Transverse colon (tissue), 4 donors: ENCODE measurements around the gene WDR64. TPM values are rescaled to one million over a fixed set of nuclear protein-coding genes. Genes with fewer than 3 reads are reported as not detected.

Source experiments
- DNase-seq: peaks from one replicate; pipeline ENCODE4 v3.0.0-alpha.2; 2019
- H3K27ac ChIP-seq, 4 donors: fragments of 200-600 bp; sonication (generic); 2 replicates each; pipeline ENCODE4 v1.5.1; 2016 to 2018; ENCODE audit warnings: inconsistent platforms in 4 of 4
- H3K27me3 ChIP-seq: fragments of 200-600 bp; sonication (generic); 2 replicates; pipeline ENCODE4 v1.5.1; 2017; ENCODE audit warnings: inconsistent platforms
- H3K36me3 ChIP-seq, 4 donors: fragments of 200-600 bp; sonication (generic); 2 replicates each; pipeline ENCODE4 v1.5.1; 2017 to 2019; ENCODE audit warnings: inconsistent platforms in 4 of 4
- H3K4me1 ChIP-seq, 4 donors: fragments of 200-600 bp; sonication (generic); 2 replicates each; pipeline ENCODE4 v1.5.1; 2017 to 2020; ENCODE audit warnings: inconsistent platforms in 4 of 4
- H3K4me3 ChIP-seq, 4 donors: fragments of 200-600 bp; sonication (generic); 1 replicate in 1 of 4; 2 replicates in 3 of 4; pipeline versions ENCODE4 v1.5.1 to v1.6.1; 2017 to 2019; ENCODE audit warnings: inconsistent platforms in 4 of 4
- H3K9me3 ChIP-seq, 2 donors: fragments of 200-600 bp; sonication (generic); 2 replicates each; pipeline ENCODE4 v1.5.1; 2017 to 2019; ENCODE audit warnings: inconsistent platforms in 2 of 2
- CTCF ChIP-seq, 5 experiments: fragments of 200-600 bp in 3 of 5; fragments of 450-650 bp in 2 of 5; sonication (generic) in 3 of 5; IDR thresholded peaks; 1 replicate in 2 of 5; 2 replicates in 3 of 5; pipeline ENCODE4 v1.5.1; 2016 to 2017; ENCODE audit warnings: antibody characterized with exemption in 5 of 5, inconsistent platforms in 3 of 5, mild to moderate bottlenecking in 2 of 5, moderate library complexity in 1 of 5
- EP300 ChIP-seq: sonication (generic); formaldehyde crosslinking; IDR thresholded peaks from one replicate; pipeline ENCODE4 v1.6.1; 2017; ENCODE audit warnings: antibody characterized with exemption, low read depth
- POLR2A ChIP-seq: fragments of 450-650 bp; IDR thresholded peaks from one replicate; pipeline ENCODE4 v1.6.1; 2016; ENCODE audit warnings: antibody characterized with exemption, mild to moderate bottlenecking, moderate library complexity
- POLR2AphosphoS5 ChIP-seq, 3 donors: sonication (generic); formaldehyde crosslinking; IDR thresholded peaks; one replicate each; pipeline ENCODE4 v1.6.1; 2016; ENCODE audit warnings: antibody characterized with exemption in 3 of 3
- WGBS, 2 donors: methylation state at CpG; one replicate each; pipeline ENCODE4 v1.1.5; 2018; ENCODE audit warnings: low coverage in 1 of 2; 5-methylcytosine and 5-hydroxymethylcytosine counted together
- in situ Hi-C, 4 donors: fragments of 200-750 bp; cut with MboI; loops; one replicate each; pipeline versions ENCODE4 v1.15.0 to v1.15.1; 2017; ENCODE audit warnings: low sequenced_read_pairs in 3 of 4, low pct_ligation_motif_present in 1 of 4, low pct_unique_long_range_greater_than_20kb in 1 of 4
- intact Hi-C: fragments of 100-400 bp; cut with DNase I; formaldehyde crosslinking; loops from one replicate; pipeline ENCODE4 v1.15.1; 2023; ENCODE audit warnings: low total_unique reads
- total RNA-seq, 4 donors: library from RNA; depleted of rRNA; stranded (reverse); fragments of >200 nt; gene quantifications; one replicate each; pipeline ENCODE4 v1.1.0, GENCODE V29; 2016

WDR64 gene
- total RNA-seq, 4 donors from 2014 or later: not detected

DNA sequence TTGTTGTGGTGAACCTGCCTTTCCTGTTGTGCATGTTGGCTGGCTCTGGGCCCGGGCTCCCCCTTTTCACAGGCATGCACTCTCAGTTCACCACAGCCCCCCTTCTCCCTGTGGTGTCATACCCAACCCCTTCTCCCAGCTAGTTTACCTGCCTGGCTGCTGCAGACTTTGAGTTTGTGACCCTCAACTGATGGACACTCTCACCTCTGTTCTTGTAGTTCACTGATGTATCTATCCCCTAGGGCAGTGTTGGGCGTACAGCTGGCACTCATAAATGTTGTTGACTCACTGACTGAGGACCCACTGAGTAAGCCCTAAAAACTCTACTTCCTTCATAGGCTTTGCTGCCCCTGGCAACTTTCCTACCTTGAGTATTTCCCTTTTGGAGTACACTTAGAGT, 54.9 kb downstream of the WDR64 start:
- H3K4me3 ChIP-seq: no peak overlapping the region
- TF ChIP-seq POLR2A (no peak), POLR2AphosphoS5 (IDR thresholded peaks at IDR 0.05) (no peak), EP300 (no peak), CTCF (IDR thresholded peaks at IDR 0.05) (no peak)
- H3K27me3 ChIP-seq: no peaks in the 10 kb centered on the region
- no peak for DNase-seq
- H3K4me1 ChIP-seq: no peaks in the 10 kb centered on the region
- no peaks in the 10 kb centered on the region for H3K9me3 ChIP-seq
- 31 to 43% methylated on average over 1 to 2 of the region's 2 CpGs for WGBS, 2 donors
- no peaks in the 10 kb centered on the region for H3K36me3 ChIP-seq
- in situ Hi-C loops (no loop called here), intact Hi-C loops (no loop called here)
- H3K27ac ChIP-seq: no peak overlapping the region

DNA sequence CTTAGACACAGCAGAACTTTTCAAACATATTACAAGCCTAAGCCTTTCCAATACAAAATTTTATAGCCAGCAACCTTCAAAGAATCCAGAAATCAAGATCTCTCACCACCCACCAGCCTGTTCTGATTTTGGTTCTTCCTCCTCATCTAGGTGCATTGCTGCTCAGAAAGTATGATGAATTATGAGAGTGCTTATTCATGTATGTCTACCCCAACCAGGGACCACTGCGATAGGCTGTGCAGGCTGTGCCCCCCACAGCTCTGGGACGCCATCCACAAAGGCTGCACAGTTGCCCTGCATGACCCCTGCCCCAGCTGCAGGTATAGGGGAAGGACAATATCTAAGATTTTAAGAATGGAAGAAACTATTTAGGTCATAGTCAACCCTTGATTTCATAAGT, 55.4 kb downstream of the WDR64 start:
- no peaks in the 10 kb centered on the region for H3K36me3 ChIP-seq
- TF ChIP-seq POLR2A (no peak), CTCF (IDR thresholded peaks at IDR 0.05) (no peak), EP300 (no peak), POLR2AphosphoS5 (IDR thresholded peaks at IDR 0.05) (no peak)
- no peaks in the 10 kb centered on the region for H3K9me3 ChIP-seq
- in situ Hi-C loops (no loop called here), intact Hi-C loops (no loop called here)
- DNase-seq: no peak
- WGBS, 2 donors: 84% methylated on average over 2 of the region's 2 CpGs; no CpG with 5 or more reads in 1 of the 2 donors
- H3K4me1 ChIP-seq: no peaks in the 10 kb centered on the region
- no peak overlapping the region for H3K27ac ChIP-seq
- no peaks in the 10 kb centered on the region for H3K27me3 ChIP-seq
- H3K4me3 ChIP-seq: no peak overlapping the region

DNA sequence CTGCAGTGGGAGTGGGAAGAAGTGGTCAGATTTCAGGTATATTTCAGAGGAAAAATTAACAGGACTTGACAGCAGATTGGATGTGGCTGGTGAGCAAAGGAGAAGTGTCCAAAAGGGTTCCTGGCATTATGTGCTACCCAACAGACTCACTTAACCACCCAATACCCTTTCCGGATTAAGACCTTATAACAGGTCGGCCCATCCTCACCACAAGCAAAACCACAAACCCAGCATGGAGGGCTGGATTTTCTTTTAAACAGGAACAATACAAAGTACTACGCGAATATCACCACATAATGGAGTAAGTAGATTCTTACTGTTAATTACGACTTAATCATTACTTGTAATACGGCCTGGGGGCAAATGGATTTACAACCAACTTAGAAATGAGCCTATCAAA, 59.2 kb downstream of the WDR64 start:
- H3K9me3 ChIP-seq: no peaks in the 10 kb centered on the region
- intact Hi-C loops: no loop called here
- no peaks in the 10 kb centered on the region for H3K4me1 ChIP-seq
- no peaks in the 10 kb centered on the region for H3K27me3 ChIP-seq
- DNase-seq: no peak
- H3K27ac ChIP-seq: no peak overlapping the region
- WGBS, 2 donors: 90 to 96% methylated on average over 5 to 6 of the region's 6 CpGs
- in situ Hi-C loops: no loop called here
- TF ChIP-seq CTCF (IDR thresholded peaks at IDR 0.05) (no peak), POLR2A (no peak), EP300 (no peak), POLR2AphosphoS5 (IDR thresholded peaks at IDR 0.05) (no peak)
- no peaks in the 10 kb centered on the region for H3K36me3 ChIP-seq
- H3K4me3 ChIP-seq: no peak overlapping the region

DNA sequence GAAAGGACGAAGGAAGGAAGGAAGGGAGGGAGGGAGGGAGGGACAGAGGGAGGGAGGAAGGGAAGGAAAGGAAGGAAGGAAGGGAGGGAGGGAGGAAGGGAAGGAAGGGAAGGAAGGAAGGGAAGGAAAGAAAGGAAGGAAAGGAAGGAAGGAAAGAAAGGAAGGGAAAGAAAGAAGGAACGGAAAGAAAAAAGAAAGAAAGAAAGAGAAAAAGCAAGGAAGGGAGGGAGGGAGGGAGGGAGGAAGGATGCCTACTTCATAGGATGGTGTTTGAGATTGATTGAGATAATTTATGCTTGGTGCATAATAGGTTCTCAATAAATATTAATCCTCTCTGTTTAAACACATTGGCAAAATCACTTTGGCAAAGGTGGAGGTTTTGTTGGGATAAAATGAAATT, 61.2 kb downstream of the WDR64 start:
- WGBS, 2 donors: 38 to 89% methylated on average over 2 of the region's 2 CpGs

More for the DNA sequence above, 61.2 kb downstream of the WDR64 start:
- no peak for DNase-seq
- H3K27me3 ChIP-seq: peaks cover 3% of the 10 kb centered on the region
- no peaks in the 10 kb centered on the region for H3K36me3 ChIP-seq
- in situ Hi-C loops (no loop called here), intact Hi-C loops (no loop called here)
- H3K27ac ChIP-seq: no peak overlapping the region
- no peak for TF ChIP-seq POLR2AphosphoS5 (IDR thresholded peaks at IDR 0.05)
- TF ChIP-seq POLR2A: no peak
- TF ChIP-seq CTCF (IDR thresholded peaks at IDR 0.05): no peak
- no peak for TF ChIP-seq EP300
- H3K4me3 ChIP-seq: no peak overlapping the region
- H3K9me3 ChIP-seq: no peaks in the 10 kb centered on the region
- H3K4me1 ChIP-seq: no peaks in the 10 kb centered on the region
